ENCODE measurements around the gene CDC42EP2.

DNA sequence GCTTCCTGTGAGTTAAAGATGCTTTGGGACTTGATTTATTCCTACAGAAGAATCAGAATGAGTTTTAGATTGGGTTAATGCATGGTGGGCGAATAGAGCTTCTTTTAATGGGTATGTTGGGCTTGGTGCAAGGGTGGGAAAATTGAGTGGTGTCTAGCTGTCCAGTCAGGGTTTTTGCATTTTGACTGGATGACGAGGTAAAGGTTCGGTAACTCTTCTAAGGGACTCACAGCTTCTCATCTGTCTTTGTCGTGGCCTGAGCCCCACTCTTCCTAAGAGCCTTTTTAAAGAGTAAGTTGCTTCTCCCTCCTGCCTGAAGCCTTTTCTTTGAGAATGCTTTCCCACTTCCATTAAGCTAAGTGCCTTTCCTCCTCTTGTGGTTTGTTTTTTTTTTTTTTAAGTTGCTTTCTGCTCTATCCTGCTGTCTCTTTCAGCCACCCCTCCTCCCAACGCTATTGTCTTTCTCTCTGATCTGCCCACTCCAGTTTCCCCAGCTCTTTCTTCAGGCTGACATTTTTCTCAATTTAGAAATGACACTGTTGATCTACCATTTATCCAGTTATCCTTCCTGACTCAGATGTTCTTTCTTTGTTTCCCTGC, 20.1 kb downstream of the CDC42EP2 start:
- no peak for TF ChIP-seq EZH2phosphoT487 (conservative IDR thresholded peaks at IDR 0.05; ENCODE audit: low read length)
- TF ChIP-seq, protein P1, sequence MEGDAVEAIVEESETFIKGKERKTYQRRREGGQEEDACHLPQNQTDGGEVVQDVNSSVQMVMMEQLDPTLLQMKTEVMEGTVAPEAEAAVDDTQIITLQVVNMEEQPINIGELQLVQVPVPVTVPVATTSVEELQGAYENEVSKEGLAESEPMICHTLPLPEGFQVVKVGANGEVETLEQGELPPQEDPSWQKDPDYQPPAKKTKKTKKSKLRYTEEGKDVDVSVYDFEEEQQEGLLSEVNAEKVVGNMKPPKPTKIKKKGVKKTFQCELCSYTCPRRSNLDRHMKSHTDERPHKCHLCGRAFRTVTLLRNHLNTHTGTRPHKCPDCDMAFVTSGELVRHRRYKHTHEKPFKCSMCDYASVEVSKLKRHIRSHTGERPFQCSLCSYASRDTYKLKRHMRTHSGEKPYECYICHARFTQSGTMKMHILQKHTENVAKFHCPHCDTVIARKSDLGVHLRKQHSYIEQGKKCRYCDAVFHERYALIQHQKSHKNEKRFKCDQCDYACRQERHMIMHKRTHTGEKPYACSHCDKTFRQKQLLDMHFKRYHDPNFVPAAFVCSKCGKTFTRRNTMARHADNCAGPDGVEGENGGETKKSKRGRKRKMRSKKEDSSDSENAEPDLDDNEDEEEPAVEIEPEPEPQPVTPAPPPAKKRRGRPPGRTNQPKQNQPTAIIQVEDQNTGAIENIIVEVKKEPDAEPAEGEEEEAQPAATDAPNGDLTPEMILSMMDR (IDR thresholded peaks at IDR 0.05; ENCODE audit: insufficient read depth, low read length, poor library complexity, severe bottlenecking) = no peak
